ENCODE measurements around the gene PYHIN1. TPM values are rescaled to one million over a fixed set of nuclear protein-coding genes. Genes with fewer than 3 reads are reported as not detected.

PYHIN1 gene
- total RNA-seq, 1 donor = not detected

GRCh38 chr1:158932171-158932570, 819 bp downstream of the PYHIN1 start:
- DNase-seq (ENCODE audit: low read depth) = no peak
- no peak overlapping the region for H3K4me3 ChIP-seq (ENCODE audit: low read depth, low read length)
- TF ChIP-seq, protein P1, sequence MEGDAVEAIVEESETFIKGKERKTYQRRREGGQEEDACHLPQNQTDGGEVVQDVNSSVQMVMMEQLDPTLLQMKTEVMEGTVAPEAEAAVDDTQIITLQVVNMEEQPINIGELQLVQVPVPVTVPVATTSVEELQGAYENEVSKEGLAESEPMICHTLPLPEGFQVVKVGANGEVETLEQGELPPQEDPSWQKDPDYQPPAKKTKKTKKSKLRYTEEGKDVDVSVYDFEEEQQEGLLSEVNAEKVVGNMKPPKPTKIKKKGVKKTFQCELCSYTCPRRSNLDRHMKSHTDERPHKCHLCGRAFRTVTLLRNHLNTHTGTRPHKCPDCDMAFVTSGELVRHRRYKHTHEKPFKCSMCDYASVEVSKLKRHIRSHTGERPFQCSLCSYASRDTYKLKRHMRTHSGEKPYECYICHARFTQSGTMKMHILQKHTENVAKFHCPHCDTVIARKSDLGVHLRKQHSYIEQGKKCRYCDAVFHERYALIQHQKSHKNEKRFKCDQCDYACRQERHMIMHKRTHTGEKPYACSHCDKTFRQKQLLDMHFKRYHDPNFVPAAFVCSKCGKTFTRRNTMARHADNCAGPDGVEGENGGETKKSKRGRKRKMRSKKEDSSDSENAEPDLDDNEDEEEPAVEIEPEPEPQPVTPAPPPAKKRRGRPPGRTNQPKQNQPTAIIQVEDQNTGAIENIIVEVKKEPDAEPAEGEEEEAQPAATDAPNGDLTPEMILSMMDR (IDR thresholded peaks at IDR 0.05; ENCODE audit: insufficient read depth, low read depth, low read length) = no peak

- TF ChIP-seq, protein P1 (IDR thresholded peaks at IDR 0.05; ENCODE audit: insufficient read depth, low read depth, low read length) = no peak
- no peak overlapping the region for H3K4me3 ChIP-seq (ENCODE audit: low read depth, low read length)
- no peak for DNase-seq (ENCODE audit: low read depth)
These were observed 2.3 kb downstream of the PYHIN1 start for GRCh38 chr1:158933621-158934020.

DNA sequence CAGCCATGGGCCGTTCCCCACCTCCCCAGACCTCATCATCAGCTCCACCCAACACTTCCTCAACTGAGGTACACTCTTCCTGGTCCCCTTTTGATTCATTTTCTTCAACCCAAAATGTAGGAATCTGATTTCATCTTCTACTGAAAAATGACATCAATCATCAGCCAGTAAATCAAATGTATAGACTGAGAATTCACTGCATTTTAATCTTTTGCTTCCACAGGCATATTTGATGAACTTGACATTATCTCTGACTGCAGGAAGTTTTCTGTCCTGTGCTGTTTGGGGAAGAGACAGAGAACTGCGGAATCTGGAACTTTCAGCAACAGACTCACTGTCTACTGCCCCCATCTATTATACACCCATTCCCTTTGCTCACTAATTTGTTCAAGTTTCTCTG, 7.8 kb downstream of the PYHIN1 start:
- DNase-seq (ENCODE audit: low read depth) = no peak

DNA sequence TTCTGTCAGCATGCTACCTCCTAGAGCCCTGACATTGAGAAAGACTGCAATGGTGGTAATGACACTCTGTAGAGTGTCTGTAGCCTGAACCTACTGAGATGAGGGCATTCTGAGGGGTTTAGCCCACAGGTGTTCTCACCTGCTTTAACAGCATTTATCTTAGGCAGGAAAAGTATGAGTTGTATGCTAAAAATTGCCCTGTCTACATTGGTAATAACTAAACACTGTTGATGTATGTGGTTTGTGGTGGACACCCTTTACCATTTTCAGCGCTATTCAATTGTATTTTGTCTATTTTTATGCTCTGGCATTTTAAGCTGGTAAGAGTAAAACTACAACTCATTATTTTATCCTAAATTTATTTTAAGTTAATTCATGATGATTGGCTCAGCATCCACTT, 10.0 kb downstream of the PYHIN1 start:
- DNase-seq (ENCODE audit: low read depth) = no peak
- H3K4me3 ChIP-seq (ENCODE audit: low read depth, low read length) = no peak overlapping the region
- TF ChIP-seq, protein P1 (IDR thresholded peaks at IDR 0.05; ENCODE audit: insufficient read depth, low read depth, low read length) = no peak

More for the DNA sequence above, 7.8 kb downstream of the PYHIN1 start:
- no peak overlapping the region for H3K4me3 ChIP-seq (ENCODE audit: low read depth, low read length)
- TF ChIP-seq, protein P1 (IDR thresholded peaks at IDR 0.05; ENCODE audit: insufficient read depth, low read depth, low read length) = no peak

- TF ChIP-seq, protein P1 (IDR thresholded peaks at IDR 0.05; ENCODE audit: insufficient read depth, low read depth, low read length) = no peak
- no peak overlapping the region for H3K4me3 ChIP-seq (ENCODE audit: low read depth, low read length)
- DNase-seq (ENCODE audit: low read depth) = no peak
These were observed 11.1 kb downstream of the PYHIN1 start for GRCh38 chr1:158942490-158942889.

DNA sequence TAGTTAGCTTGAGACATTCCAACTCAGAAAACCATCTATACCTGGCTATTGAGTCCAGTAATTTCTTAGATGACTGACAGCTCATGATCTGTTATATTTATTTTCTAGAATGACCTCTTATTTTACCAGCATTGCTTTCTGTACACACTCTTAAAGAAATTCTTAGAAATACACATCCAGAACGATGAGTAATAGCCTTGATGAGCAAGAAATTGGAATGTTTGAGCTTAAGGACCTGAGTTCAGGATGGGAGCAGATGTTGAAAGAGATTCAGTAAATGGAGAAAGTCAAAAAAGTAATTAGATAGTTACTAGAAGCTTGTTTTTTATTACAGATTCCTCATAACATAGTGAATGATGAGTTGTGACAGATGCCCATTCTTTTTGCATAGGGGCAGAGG, 11.7 kb downstream of the PYHIN1 start:
- no peak for DNase-seq (ENCODE audit: low read depth)

GRCh38 chr1:158945061-158945460, 13.7 kb downstream of the PYHIN1 start:
- DNase-seq (ENCODE audit: low read depth) = no peak
- TF ChIP-seq, protein P1 (IDR thresholded peaks at IDR 0.05; ENCODE audit: insufficient read depth, low read depth, low read length) = no peak
- no peak overlapping the region for H3K4me3 ChIP-seq (ENCODE audit: low read depth, low read length)

More for the DNA sequence above, 11.7 kb downstream of the PYHIN1 start:
- TF ChIP-seq, protein P1 (IDR thresholded peaks at IDR 0.05; ENCODE audit: insufficient read depth, low read depth, low read length) = no peak
- H3K4me3 ChIP-seq (ENCODE audit: low read depth, low read length) = no peak overlapping the region

Measured in fibroblast of villous mesenchyme (primary cell).